CD14-positive monocyte (primary cell): ENCODE data around the gene ZNF726. TPM values are rescaled to one million over a fixed set of nuclear protein-coding genes. Genes with fewer than 3 reads are reported as not detected.
A peak's percentile ranks its signal among the peaks of the same experiment; 100 is the strongest.

Experiments used
- DNase-seq, 3 donors: peaks; one replicate each; pipeline ENCODE4 v3.0.0-alpha.2; 2011 to 2022
- H2AFZ ChIP-seq: 2 replicates; pipeline ENCODE4 v1.6.0; 2012; ENCODE audit warnings: mild to moderate bottlenecking, low read depth, low read length, inconsistent platforms; ENCODE audit not compliant: insufficient read depth, poor library complexity, severe bottlenecking
- H3K27ac ChIP-seq, 2 donors: 1 replicate in 1 of 2; 2 replicates in 1 of 2; pipeline ENCODE4 v1.5.1; 2012 to 2013; ENCODE audit warnings: low read length in 2 of 2, control low read depth in 1 of 2, inconsistent platforms in 1 of 2, low read depth in 1 of 2, mild to moderate bottlenecking in 1 of 2
- H3K27me3 ChIP-seq, 2 donors: one replicate each; pipeline versions ENCODE4 v1.6.0 to v1.6.1; 2011 to 2013; ENCODE audit warnings: low read length in 2 of 2; ENCODE audit not compliant: control insufficient read depth in 2 of 2, insufficient read depth in 2 of 2
- H3K36me3 ChIP-seq, 2 donors: replicated peaks in 1 of 2; 1 replicate in 1 of 2; 2 replicates in 1 of 2; pipeline versions ENCODE4 v1.5.1 to v1.6.1; 2012 to 2013; ENCODE audit warnings: low read length in 2 of 2, control low read depth in 1 of 2, inconsistent platforms in 1 of 2, mild to moderate bottlenecking in 1 of 2; ENCODE audit not compliant: insufficient read depth in 2 of 2, control insufficient read depth in 1 of 2
- H3K4me1 ChIP-seq, 2 donors: 1 replicate in 1 of 2; 2 replicates in 1 of 2; pipeline versions ENCODE4 v1.5.1 to v1.6.1; 2012 to 2013; ENCODE audit warnings: low read length in 2 of 2, control low read depth in 1 of 2, inconsistent platforms in 1 of 2, mild to moderate bottlenecking in 1 of 2, moderate library complexity in 1 of 2; ENCODE audit not compliant: insufficient read depth in 2 of 2, control insufficient read depth in 1 of 2
- H3K4me2 ChIP-seq: replicated peaks from 2 replicates; pipeline ENCODE3; 2012; ENCODE audit warnings: low read length, moderate library complexity, mild to moderate bottlenecking; ENCODE audit not compliant: poor library complexity, severe bottlenecking; ENCODE audit errors: extremely low read depth
- H3K4me3 ChIP-seq, 3 experiments: fragments of 200-600 bp in 1 of 3; sonication (generic) in 1 of 3; replicated peaks in 1 of 3; 1 replicate in 2 of 3; 2 replicates in 1 of 3; pipeline ENCODE4 v1.5.1; 2011 to 2013; ENCODE audit warnings: low read length in 3 of 3, mild to moderate bottlenecking in 3 of 3, control low read depth in 2 of 3, low read depth in 2 of 3, inconsistent platforms in 1 of 3, moderate library complexity in 1 of 3
- H3K79me2 ChIP-seq: 2 replicates; pipeline ENCODE4 v1.6.0; 2012; ENCODE audit warnings: mild to moderate bottlenecking, control low read depth, inconsistent platforms, low read length, moderate library complexity; ENCODE audit not compliant: insufficient read depth
- H3K9ac ChIP-seq: 2 replicates; pipeline ENCODE4 v1.6.0; 2017; ENCODE audit warnings: low read length, mild to moderate bottlenecking; ENCODE audit not compliant: insufficient read depth, poor library complexity, severe bottlenecking
- H3K9me3 ChIP-seq, 2 donors: replicated peaks in 1 of 2; 1 replicate in 1 of 2; 2 replicates in 1 of 2; pipeline versions ENCODE4 v1.5.1 to v1.6.1; 2012 to 2013; ENCODE audit warnings: low read length in 2 of 2, control low read depth in 1 of 2; ENCODE audit not compliant: control insufficient read depth in 1 of 2, insufficient read depth in 1 of 2
- H4K20me1 ChIP-seq: 2 replicates; pipeline ENCODE4 v1.6.0; 2012; ENCODE audit warnings: mild to moderate bottlenecking, low read length, control low read depth, moderate library complexity; ENCODE audit not compliant: insufficient read depth
- H3K27ac Mint-ChIP-seq, 7 donors: one replicate each; pipeline ENCODE4 v1.8.0; 2020; ENCODE audit warnings: mild to moderate bottlenecking in 7 of 7, mixed read lengths in 7 of 7, moderate library complexity in 6 of 7, inconsistent platforms in 2 of 7
- H3K27me3 Mint-ChIP-seq, 3 donors: one replicate each; pipeline ENCODE4 v1.8.0; 2021 to 2022; ENCODE audit warnings: low read depth in 3 of 3, mild to moderate bottlenecking in 3 of 3, mixed read lengths in 3 of 3, moderate library complexity in 3 of 3, inconsistent platforms in 1 of 3
- H3K36me3 Mint-ChIP-seq, 2 donors: one replicate each; pipeline ENCODE4 v1.8.0; 2020; ENCODE audit warnings: mixed read lengths in 2 of 2, inconsistent platforms in 1 of 2, mild to moderate bottlenecking in 1 of 2
- H3K4me1 Mint-ChIP-seq: one replicate; pipeline ENCODE4 v1.8.0; 2020; ENCODE audit warnings: mild to moderate bottlenecking, mixed read lengths
- H3K4me3 Mint-ChIP-seq, 2 donors: one replicate each; pipeline ENCODE4 v1.8.0; 2020; ENCODE audit warnings: mild to moderate bottlenecking in 2 of 2, mixed read lengths in 2 of 2, moderate library complexity in 1 of 2
- H3K9me3 Mint-ChIP-seq, 7 donors: one replicate each; pipeline ENCODE4 v1.8.0; 2020 to 2022; ENCODE audit warnings: mixed read lengths in 7 of 7, mild to moderate bottlenecking in 6 of 7, moderate library complexity in 6 of 7, inconsistent platforms in 2 of 7
- CTCF ChIP-seq: fragments of 200-600 bp; IDR thresholded peaks from one replicate; pipeline ENCODE4 v1.8.0; 2022; ENCODE audit warnings: antibody characterized with exemption, mild to moderate bottlenecking
- WGBS: methylation state at CpG from one replicate; pipeline ENCODE4 v1.1.5; 2013; ENCODE audit warnings: missing lambda C conversion rate; ENCODE audit not compliant: insufficient coverage; 5-methylcytosine and 5-hydroxymethylcytosine counted together
- intact Hi-C, 2 donors: fragments of 100-400 bp; cut with micrococcal nuclease; formaldehyde crosslinking; loops; one replicate each; pipeline versions ENCODE4 v1.15.0 to v1.15.1; 2023
- polyA plus RNA-seq, 3 donors: library from polyadenylated mRNA; depleted of rRNA in 1 of 3; unstranded in 2 of 3; stranded (reverse) in 1 of 3; fragments of 300-500 nt in 2 of 3; fragments of >200 nt in 1 of 3; fragmentation: Illumina TruSeq in 2 of 3; gene quantifications; 1 replicate in 2 of 3; 2 replicates in 1 of 3; pipeline ENCODE4 v1.2.3, GENCODE V29; 2012 to 2021

ZNF726 gene
- polyA plus RNA-seq, 3 donors, result 0.10 to 0.34 (median 0.28) TPM

- peaks cover 17 to 25% (median 18%) of the 10 kb centered on the region in 3 donors for H3K27me3 Mint-ChIP-seq
- no CpG with 5 or more reads among the region's 2 CpGs for WGBS
- Histone ChIP-seq H3K4me3 (no peak overlapping the region), H2AFZ (no peak overlapping the region), H4K20me1 (no peaks in the 10 kb centered on the region), H3K79me2 (no peaks in the 10 kb centered on the region), H3K9me3 (peaks cover 23 to 44% of the 10 kb centered on the region in 2 donors), H3K27ac (no peak overlapping the region), H3K36me3 (no peaks in the 10 kb centered on the region), H3K4me2 (no peak overlapping the region), H3K27me3 (peaks cover 0 to 16% of the 10 kb centered on the region in 2 donors), H3K9ac (no peak overlapping the region), H3K4me1 (no peaks in the 10 kb centered on the region)
- H3K4me3 Mint-ChIP-seq, result no peak overlapping the region
- DNase-seq, result no peak
- peaks cover 23 to 53% (median 40%) of the 10 kb centered on the region in 7 donors for H3K9me3 Mint-ChIP-seq
- intact Hi-C loops, result no loop called here
- no peak for TF ChIP-seq CTCF
- H3K4me1 Mint-ChIP-seq, result no peaks in the 10 kb centered on the region
- no peaks in the 10 kb centered on the region for H3K36me3 Mint-ChIP-seq
- H3K27ac Mint-ChIP-seq, result no peak overlapping the region
These were observed 54.9 kb downstream of the ZNF726 start for GRCh38 chr19:23969630-23970029.

DNA sequence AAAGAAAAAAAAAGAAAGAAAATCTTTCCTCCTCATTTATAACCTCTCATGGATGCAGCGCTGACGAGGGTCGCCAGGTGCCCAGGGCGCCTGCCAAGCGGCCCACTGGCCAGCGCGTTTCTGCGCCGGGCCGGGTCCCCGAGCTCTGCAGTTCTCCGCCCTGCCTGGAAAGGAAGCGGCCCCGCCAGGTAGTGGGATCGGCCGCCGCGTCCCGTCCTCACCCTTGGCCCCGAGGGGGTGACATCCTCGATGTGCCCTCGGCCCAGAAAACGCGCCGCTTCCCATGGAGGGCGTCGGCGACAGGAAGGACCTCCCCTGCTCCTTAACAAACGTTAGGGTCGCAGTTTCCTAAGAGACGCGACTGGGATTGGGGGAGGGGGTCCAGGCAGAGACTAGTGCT, 56.9 kb downstream of the ZNF726 start:
- Histone ChIP-seq H3K27ac (no peak overlapping the region), H3K9me3 (peaks cover 26 to 46% of the 10 kb centered on the region in 2 donors), H3K4me1 (no peaks in the 10 kb centered on the region), H2AFZ (no peak overlapping the region), H3K4me3 (no peak overlapping the region), H3K36me3 (no peaks in the 10 kb centered on the region), H4K20me1 (no peaks in the 10 kb centered on the region), H3K27me3 (peaks cover 0 to 16% of the 10 kb centered on the region in 2 donors), H3K79me2 (no peaks in the 10 kb centered on the region), H3K9ac (no peak overlapping the region), H3K4me2 (no peak overlapping the region)
- H3K27ac Mint-ChIP-seq, result no peak overlapping the region
- 3% methylated on average over 20 of the region's 32 CpGs for WGBS
- H3K27me3 Mint-ChIP-seq, result peaks cover 17 to 25% (median 19%) of the 10 kb centered on the region in 3 donors
- intact Hi-C loops, result no loop called here
- TF ChIP-seq CTCF, result no peak
- H3K4me3 Mint-ChIP-seq, result peak overlapping the region in 1 of 2 donors; percentile 63
- H3K36me3 Mint-ChIP-seq, result no peaks in the 10 kb centered on the region
- H3K9me3 Mint-ChIP-seq, result peaks cover 23 to 43% (median 38%) of the 10 kb centered on the region in 7 donors
- no peak for DNase-seq
- no peaks in the 10 kb centered on the region for H3K4me1 Mint-ChIP-seq
